HCEC 1CT (cell line): ENCODE data around the gene FAM20B.
A peak's percentile ranks its signal among the peaks of the same experiment; 100 is the strongest.
"Not testable (repeated sequence)": the region's sequence is repeated elsewhere in the genome, so short reads cannot be mapped to it uniquely, and the experiment has no call there.

Experiments used
- DNase-seq: peaks from one replicate; pipeline ENCODE4 v3.0.0-alpha.2; 2017

The FAM20B gene

DNA sequence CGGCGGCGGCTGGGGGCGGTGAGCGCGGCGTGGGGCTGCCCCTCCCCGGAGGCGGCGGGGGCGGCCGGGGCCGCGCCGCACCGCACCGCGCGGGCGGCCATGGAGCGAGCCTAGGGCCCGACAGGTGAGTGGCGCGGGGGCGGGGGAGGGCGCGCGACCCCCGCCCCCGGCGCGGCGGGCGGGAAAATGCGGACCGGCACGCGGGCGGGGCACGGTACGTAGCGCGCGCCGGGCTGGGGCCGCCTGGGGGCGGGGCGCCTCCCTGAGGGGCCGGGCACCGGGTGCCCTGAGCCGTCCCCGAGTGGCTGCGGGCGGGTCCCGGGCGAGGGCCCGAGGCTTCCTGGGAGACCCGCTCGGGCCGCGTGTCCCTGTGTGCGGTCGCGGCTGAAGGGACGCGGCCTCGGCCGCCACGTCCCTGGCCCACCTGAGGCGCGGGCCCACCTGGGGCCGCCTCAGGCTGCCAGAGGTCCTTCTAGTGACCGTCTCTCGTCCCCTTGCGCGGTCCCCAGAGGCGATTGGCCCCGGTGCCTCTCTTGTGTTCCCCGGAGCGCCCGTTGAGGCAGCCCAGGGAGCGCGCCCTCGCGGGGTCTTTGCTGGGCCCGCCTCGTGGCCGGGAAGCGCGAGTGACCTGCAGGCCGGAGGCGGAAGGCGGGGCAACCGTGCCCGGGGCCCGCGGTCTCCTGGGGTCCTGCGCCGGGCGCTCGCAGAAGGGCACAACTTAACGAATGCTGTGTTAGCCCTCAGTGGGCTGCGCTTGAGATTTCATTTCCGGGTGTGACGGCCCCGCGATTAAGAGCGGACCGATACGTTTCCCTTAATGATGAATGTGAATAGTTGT lies 500 bp downstream of the FAM20B start:
- DNase-seq = peak; percentile 63

DNA sequence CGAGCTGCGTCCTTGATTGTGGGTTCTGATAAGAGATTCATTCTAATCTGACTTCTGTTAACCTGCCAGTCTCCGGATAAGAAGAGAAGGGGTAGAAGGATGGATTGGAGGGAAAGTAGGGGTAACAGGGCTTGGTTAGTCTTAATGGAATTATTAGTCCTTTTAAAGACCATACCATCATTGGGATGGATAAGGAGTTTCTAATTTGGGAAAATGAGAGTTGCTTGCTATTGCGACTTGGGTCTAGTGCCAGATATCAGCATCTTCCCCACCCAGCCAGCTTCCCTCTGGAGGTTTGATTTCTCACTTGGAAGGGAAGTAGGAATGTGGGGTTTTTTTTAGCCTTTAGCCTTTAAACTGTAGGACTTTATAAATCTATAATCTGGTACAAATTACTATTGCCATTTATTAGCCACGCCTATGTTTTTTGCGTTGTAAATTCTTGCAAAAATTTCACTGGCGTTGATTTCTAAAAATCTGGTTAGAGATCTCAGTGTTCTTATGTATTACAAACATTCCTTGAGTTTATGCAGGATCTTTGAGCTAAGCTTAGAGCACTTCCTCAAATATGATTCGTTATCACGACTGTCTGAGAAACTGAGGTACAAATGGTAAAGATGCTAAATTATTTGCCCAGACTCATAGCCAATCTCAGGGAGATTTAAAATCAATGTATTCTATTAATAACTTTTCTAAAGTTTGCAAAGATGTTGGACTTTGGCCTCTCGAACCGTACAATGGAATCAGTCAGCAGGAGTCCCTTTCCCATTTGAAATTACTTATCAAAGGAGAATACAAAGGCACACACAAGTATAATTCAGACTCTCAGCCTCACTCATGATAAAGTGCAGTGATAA lies 1.3 kb downstream of the FAM20B start:
- DNase-seq = no peak

DNA sequence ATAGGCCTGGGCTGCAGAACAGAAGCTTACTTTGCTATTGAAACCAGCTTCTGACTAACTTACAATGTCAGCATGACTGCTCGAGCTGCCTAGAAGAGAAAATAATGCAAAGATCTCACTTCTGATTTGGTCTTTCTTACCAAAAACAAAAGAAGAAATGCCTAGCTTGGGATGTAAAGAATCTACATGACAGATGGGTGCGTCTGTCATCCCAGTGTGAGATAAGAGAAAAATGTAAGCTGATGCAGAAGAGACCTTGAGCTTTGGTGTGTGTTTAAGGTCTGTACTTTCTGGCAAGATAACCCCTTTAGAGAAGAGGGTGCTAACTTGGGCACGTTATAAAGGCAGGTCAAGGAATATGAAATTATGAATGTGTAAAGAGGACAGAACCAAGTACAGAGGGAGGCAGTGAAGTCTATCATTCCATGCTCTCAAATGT lies 3.6 kb downstream of the FAM20B start:
- no peak for DNase-seq

DNA sequence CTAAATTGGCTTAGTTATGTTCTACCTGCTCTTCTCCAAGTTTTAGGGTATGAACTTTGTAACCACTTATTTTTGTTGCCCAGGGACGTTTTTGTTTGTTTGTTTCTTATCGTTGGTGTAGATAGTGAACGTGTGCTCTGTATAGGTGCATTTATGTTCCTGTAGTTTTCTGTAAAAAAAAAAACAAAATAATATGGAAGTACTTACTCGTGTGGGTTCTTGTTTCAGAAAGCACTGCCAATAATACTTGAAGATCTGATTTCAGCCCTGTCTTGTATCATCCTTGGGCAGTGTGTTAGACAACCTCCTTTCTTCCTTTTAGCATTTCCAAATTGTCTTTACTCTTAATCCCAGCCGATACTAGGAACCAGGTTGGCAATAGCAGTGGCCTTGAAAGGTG lies 4.4 kb downstream of the FAM20B start:
- DNase-seq = no peak

DNA sequence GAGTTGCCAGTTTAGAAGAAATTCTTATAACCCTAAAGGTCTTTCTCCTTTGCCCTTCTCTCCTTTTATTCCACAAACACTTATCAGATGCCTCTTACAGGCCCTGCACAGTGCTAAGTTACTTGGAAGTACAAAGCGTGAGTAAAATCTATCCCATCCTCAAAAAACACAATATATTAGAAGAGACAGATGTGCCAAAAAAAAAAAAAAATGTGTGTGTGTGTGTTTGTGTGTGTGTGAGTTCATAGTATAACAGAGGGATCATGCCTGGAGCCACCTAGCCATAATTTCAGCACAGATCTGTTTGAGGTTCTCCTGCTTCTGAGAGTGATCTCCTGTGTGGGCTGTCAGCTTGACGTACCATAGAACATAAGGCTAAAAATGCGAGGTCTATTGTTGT lies 5.0 kb downstream of the FAM20B start:
- no peak for DNase-seq

DNA sequence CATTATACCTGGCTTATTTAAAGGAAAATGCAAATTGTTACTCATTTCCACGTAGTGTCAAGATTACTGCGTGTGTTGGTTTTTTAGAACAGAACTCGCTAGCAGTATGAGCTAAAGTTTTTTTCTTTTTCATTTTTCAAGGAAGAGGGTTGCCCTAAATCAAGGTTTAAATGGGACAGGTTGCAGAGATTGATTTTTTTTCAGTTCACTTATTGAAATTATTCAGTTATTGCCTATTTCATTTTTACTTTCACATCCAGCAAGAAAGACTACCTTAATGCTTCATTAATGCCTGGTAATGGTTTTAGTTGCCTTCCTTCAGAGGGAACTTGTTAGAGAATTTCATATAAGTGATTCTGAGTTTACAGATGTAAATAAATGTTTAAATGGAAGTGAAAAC lies 5.6 kb downstream of the FAM20B start:
- DNase-seq = no peak

DNA sequence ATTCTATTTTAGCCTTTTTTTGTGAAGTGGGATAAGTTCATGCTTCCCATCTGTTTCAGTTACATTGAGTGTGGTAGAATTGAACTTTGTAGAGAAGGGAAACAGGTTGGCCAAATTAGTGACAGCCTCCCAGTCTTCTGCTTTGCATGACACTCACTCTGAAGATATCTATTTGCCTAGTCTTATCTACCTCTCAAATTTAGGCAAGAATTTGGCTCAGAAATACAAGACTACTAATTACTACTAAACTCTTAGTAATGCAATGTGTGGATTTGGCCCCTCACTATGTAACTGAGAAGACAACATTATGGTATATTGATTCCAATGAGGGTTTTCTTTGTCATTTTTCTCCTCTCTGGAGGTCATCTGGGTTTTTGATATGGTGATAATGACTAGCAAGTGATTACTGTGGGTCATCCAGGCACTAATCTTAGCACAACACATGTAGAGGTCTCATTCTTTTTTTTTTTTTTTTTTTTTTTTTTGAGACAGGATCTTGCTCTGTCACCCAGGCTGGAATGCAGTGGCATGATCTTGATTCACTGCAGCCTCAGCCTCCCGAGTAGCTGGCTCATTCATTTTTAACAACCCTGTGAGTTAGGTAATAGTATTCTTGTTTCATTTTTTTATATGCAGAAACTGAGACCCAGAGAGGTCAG lies 6.3 kb downstream of the FAM20B start:
- peak; percentile 60 for DNase-seq

DNA sequence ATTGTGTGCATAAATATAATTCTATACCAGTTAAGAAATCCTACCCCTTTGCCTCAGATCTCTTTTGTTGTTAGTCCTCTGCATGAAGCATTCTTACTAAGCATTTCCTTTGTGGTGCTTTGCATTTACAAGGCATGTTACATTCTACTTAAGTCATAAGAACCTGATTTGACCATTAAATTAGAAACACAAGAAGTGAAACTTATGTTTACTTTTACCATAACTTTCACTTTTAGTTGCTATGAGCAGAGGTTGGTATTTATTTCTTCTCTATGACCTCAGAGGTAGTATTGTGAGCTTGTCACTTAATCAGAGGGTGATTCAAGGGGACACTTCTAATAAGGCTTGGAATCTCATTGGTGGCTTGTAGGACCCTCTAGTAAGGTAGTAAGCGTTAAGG lies 9.0 kb downstream of the FAM20B start:
- peak; percentile 56 for DNase-seq

DNA sequence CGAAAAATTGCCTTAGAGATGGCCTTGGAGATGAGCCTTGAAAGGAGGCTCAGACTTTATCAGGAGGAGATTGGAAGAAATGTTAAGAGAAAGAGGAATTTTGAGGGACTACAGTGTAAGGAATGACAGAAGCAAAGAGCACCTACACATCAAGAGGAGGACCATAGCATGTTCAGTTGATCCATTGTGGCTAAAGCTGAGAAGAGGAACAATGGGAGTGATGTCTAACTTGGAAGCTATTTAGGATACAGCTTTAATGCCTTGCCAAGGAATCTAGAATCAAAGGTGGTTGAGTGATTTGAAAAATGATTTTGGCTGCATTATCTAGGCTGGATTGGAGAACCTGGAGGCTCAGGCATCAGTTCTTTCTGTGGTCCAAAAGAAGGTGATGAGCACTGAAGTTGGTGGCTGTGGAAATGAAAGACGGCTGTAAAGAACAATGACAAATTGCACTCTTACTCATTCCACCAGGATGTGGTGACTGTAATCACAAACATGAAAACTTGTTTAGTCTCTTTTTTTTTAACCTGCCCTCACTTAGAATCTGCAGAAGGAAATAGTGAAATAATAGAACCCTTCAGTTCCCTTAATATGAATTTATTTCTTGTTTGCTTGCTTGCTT lies 11.3 kb downstream of the FAM20B start:
- DNase-seq = peak; percentile 49

DNA sequence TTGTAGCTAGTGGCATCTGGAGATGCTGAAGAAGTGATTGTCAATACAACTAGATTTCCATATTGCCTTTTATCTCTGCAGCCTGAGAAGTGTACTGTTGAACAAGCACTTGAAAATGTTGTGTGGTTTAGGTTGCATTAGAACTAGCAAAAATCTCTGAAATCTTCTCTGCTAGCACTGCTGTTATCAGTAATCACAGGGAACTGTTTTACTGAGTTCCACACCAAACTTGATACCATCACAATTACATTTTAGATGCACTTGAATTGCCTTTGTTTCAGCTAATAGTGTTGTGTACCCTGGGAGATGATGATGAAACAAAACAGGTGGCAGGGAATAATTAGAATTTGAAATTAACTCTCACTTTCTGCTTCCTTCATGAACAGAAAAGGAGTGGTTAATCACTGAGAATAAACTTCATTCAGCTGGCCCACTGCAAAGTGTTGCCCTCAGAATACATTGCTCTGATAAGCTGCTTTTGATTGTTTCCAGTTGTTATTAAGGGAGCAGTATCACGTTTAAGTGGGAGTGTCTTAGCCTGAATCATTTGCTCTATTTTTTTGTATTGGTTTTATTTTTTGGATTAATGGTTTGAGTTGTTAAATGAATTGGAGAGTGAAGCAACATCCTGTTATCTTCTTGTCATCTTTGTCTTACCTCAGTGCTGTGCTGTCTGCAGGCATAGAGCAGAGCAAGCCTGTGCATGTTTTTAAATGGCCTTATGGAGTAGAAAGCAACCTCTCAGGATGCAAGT lies 13.0 kb downstream of the FAM20B start:
- no peak for DNase-seq

DNA sequence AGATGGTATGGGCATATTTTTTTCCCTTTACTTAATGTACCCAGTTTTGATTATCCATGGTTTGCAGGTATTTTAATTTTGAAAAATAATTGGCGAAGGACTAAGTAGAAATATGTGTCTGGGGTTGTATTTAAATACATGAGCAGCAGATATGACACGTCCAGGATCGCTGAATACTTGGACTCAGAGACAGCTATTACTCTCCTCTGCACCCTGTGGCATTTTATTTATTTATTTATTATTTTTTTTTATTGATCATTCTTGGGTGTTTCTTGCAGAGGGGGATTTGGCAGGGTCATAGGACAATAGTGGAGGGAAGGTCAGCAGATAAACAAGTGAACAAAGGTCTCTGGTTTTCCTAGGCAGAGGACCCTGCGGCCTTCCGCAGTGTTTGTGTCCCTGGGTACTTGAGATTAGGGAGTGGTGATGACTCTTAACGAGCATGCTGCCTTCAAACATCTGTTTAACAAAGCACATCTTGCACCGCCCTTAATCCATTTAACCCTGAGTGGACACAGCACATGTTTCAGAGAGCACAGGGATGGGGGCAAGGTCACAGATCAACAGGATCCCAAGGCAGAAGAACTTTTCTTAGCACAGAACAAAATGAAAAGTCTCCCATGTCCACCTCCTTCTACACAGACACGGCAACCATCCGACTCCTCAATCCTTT lies 13.9 kb downstream of the FAM20B start:
- DNase-seq = not testable (repeated sequence)

DNA sequence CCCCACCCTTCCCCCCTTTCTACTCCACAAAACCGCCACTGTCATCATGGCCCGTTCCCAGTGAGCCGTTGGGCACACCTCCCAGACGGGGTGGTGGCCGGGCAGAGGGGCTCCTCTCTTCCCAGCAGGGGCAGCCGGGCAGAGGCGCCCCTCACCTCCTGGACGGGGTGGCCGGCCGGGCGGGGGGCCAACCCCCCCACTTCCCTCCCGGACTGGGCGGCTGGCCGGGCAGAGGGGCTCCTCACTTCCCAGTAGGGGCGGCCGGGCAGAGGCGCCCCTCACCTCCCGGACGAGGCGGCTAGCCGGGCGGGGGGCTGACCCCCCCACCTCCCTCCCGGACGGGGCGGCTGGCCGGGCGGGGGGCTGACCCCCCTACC lies 14.5 kb downstream of the FAM20B start:
- not testable (repeated sequence) for DNase-seq

DNA sequence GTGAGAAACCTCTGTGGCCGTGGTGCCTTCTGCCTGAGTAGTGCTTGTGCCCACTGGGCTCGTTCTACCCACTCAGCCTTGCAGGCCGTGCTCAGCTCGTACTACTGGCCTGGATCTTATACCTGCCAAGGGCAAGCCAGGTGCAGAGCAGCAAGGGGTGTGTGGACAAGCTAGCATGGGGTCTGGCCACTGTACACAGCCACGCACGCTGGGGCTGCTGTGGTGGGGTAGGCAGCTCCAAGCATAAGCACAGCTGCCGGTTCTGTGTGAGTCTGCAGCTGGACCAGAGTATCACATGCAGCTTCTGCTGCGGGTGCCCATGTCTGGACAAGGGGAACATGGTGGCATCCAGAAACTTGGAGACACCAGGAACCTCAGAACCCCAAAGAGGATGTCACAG lies 16.4 kb downstream of the FAM20B start:
- no peak for DNase-seq

DNA sequence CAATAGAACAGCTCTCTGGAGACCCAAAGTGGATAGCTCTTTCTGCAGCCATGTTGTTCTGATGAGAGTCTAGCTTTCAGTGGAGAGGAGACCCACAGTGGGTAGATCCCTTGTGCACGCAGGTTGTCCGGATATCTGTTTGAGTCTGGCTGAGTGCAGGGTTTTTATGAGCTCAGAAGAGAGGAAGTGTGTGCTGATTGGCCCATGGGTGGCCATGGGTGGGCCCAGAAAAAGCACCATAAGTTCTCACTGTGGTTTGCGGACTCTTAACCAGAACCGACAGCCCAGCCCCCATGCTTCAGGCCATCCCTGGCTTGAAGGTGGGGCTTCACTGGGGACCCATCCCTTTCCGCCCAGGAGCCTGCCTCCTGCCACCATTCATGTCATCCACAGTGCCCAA lies 17.0 kb downstream of the FAM20B start:
- no peak for DNase-seq

DNA sequence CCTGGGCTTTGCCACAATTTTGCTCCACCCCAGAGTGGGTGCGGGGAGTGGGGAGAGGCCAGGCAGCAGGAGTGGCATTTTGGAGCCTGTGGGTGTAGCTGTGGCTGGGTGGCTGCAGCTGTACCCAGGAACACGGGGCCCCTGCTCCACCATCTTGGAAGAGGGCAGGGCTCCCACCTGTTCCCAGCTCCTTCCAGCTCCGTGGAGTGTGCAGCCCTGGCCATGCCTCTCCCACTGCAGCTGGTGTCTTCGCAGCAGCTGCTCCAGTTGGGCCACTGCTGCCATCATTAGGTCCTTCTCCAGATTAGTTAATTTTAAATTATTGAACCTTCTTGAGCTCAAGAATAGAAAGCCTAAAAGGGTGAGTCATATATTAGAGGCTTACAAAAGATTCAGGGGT lies 17.6 kb downstream of the FAM20B start:
- no peak for DNase-seq

DNA sequence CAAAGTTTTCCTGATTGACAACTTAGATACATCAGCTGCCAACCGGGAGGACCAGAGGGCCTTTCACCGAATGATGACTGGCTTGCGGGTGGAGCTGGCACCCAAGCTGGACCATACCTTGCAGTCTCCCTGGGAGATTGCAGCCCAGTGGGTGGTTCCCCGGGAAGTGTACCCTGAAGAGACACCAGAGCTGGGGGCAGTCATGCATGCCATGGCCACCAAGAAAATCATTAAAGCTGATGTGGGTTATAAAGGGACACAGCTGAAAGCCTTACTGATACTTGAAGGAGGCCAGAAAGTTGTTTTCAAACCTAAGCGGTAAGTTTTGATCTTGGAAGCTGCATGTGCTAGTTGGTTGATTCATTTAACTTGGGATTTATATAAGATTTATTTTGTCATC lies 18.2 kb downstream of the FAM20B start:
- no peak for DNase-seq

DNA sequence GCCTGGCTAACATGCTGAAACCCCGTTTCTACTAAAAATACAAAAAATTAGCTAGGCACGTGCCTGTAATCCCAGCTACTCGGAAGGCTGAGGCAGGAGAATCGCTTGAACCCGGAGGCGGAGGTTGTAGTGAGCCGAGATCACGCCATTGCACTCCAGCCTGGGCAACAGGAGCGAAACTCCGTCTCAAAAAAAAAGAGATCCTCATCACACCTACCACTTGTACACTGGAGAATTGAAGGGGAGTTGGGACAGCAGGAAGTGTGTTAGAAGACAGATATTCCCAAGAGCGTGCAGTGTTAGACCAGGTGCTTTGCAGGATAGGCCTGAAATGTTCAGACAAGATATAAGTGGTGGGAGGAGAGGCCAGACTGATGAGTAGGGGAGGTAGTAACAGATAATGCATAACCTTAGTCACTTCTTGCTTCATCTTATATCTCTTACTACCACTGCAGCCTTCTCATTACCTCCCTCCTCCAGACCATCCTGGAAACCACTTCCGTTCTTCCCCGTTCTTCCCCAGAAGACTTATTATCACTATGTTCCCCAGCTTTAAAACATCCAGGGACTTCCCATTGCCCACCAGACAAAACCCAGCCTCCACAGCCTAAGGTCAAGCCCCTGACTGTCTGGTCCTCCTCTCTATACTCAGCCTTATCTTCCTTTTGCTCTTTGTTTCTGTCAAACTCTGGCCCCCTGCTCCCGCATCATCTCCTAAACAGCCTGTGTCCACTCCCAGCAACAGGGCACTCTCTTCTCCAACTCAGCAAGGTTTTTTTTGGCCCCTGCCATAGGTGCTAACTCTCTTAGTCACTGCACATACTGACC lies 21.3 kb downstream of the FAM20B start:
- DNase-seq = no peak

DNA sequence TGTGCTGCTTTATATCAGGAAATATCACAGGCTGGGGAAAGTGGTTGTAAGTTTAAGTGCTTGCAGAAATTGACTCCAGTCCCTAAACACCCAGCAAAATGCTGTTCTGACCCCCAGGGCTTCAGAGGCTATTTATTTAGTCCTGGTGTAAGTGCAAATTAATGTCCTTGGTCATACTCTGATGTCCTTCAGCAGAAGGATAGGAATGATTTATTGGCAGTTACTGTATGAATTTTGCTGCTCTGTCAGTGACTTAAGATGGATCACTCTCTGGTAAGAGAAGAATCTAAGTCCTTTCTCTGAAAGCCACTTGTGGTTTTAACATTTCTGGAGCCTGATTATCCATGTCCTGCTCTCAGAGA lies 21.9 kb downstream of the FAM20B start:
- no peak for DNase-seq

DNA sequence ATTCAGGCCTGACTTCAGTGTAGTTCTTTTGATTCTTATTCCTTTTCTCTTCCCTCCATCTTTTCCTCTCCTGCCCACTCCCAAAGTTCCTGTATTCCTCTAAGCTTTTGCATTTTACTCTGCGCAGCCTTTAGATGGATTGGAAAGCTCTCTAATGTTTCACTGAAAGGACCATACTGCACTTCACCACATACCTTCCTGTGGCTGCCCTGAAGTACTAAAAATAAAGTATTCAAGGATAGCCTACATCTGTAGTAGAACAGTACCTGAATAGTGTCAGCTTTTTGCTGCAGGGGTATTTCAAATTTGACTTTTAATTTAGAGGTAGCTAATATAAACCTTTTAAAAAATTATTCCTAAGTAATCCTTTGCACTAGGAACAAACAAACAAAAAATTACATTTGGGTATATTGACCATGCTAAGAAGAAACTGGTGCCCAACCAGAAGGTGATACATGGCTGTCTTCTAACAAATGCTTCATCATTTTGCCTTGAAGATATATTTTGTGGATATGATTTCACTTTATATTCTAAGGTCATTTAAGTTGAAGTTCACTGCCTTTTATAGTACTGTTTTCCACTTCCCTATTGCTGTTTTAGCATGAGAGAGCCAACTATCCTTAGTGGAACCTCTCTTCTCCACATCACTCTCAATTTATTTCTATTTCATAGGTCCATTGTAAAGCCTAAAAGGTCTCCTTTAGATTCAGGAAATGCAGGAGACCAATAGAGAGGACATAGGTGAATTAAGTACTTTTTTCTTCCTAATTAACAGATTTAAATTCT lies 22.8 kb downstream of the FAM20B start:
- DNase-seq = no peak

DNA sequence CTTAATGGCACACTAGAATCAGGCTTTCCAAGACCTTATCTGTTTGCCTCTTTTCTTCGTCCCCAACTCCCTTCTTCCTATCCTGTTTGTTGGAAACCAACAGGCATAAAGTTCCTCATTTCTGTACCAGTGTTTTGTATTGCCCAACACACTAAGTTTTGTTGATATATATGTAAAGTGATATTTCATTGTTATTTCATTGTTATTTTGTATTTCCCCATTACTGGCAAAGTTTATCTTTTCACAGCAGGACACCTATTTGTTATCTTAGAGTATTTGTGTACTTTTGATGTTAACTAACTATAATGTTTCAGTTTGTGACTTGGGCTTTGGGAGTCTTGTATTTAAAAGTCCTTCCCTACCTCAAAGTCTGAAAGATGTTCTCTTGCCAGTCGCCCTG lies 27.1 kb downstream of the FAM20B start:
- no peak for DNase-seq
